Activated CD4-positive, alpha-beta T cell treated with anti-CD3 and anti-CD28 coated beads for 4 hours (primary cell): Measurements from ENCODE around the gene TMEM184A.
A peak's percentile ranks its signal among the peaks of the same experiment; 100 is the strongest.

Experiments
- DNase-seq, 2 donors: peaks; one replicate each; pipeline ENCODE4 v3.0.0-alpha.2; 2020

Gene TMEM184A

DNA sequence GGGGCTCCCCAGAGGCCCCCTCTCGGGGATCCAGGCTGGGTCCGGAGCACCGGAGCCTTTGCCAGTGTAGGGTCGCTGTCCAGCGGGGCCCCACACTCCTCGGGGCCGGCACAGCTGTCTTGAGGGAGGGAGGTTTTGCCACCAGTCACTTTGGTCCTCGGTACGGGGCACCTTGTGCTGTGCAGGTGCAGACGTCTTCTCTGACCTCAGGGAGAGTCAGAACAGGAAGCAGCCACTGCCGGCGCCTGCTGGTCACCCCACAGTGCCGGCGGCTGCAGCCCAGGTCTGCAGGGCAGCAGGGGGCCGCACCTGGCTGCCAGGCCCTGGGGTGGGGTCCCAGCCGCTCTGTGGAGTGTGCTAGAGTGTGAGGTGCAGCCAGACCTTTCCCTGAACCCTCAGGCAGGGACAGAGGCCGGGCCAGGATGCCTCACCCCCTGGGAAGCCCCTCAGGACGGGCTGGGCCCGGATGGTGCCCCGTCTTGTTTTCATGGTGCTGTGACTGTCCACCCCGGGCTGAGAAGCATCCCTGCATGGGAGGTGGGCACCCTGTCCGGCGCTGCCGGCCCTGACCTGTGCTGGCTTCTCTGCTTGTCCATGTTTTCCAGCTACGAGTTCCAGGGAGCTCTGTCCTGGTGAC, 17.3 kb downstream of the TMEM184A start:
- no peak for DNase-seq

DNA sequence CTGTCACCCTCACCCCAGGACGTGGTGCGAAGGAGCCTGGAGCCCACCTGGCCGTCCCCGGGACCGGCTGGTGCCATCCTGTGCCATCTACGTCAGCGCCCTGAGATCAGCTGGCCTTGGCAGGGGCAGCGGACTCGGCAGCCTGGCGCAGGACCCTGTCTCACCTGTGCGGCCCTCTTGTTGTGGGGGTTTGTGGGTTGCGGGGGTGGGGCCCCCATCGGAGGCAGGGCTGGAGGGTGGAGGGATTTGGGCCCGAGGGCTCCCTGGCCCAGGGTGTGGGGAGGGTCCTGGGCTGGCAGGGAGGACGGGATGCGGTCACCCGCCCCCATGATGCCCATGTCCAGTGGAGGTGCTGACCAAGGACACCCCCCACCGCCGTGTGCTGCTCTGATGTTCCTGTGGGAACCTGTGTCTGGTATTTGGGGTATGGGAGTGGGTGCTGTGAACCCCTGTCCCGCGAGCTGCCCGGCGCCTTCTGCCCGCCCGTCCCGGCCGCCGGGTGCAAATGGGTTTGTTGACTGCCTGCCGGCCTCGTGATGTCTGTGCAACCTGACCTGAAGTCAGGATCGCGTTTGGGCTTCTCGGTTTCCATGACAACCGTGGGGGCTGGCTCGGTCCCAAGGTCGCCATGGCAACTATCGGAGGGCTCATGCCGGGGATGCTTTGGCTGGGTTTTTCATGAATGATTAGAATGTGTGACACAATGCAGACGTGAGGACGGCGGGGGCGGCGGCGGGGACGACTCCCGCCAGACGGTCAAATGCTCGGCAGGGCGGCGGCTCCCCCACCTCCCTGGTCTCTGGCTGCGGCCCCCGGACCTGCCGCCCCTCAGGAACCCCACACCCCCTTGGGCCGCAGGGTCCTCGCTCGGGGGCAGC, 18.2 kb downstream of the TMEM184A start:
- DNase-seq, result no peak

DNA sequence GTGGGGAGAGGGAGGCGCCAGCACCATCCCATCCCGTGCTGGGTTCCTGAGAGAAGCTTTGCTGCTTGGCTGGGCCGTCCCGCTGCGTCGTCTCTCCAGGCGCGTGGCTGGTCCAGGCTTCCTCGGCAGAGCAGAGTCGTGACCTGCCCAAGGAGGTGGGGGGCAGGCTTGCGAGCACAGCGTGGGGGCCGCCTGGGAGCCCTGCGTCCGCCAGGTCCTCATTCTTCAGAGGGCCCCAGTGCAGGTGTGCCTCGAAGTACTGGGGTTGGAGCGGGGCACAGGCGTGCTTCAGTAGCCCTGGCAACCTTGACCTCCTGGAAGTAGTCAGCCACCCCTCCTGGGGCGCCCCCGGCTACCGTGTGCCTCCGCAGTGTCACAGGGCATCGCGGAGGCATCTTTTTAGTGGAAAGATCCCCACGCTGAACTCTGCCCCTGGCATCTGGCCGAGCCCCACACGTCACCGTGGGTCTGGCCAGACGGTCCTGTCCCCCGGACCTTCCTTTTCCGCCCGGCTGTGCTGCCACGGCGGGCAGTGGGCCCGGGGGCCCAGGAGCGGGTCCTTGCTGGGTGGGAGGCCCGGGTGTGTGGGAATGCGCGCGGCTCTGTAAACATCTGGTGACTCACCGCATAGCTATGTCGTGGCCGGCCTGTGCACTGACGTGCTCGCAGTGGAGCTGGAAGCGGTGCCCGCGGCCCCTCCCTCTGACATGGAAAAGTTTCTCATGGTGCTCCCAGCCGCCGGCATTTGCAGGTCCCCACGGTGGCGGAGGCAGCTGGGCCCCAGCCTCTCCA, 19.1 kb downstream of the TMEM184A start:
- no peak for DNase-seq

GRCh38 chr7:1536455-1536742, 19.6 kb downstream of the TMEM184A start:
- DNase-seq, result no peak

GRCh38 chr7:1535701-1536454, 20.1 kb downstream of the TMEM184A start:
- no peak for DNase-seq

DNA sequence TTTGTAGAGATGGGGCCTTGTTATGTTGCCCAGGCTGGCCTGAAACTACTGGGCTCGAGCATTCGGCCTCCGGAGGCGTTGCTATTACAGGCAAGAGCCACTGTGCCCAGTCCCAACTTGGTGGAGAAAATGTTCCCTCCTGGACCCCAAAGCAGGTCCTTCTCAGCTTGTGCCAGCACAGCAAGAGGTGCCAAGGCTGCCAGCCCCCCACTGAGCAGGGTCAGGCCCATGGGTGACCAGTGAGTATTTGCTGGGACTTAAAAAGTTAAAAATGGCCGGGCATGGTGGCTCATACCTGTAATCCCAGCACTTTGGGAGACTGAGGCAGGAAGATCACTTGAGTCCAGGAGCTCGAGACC, 20.9 kb downstream of the TMEM184A start:
- DNase-seq, result no peak

DNA sequence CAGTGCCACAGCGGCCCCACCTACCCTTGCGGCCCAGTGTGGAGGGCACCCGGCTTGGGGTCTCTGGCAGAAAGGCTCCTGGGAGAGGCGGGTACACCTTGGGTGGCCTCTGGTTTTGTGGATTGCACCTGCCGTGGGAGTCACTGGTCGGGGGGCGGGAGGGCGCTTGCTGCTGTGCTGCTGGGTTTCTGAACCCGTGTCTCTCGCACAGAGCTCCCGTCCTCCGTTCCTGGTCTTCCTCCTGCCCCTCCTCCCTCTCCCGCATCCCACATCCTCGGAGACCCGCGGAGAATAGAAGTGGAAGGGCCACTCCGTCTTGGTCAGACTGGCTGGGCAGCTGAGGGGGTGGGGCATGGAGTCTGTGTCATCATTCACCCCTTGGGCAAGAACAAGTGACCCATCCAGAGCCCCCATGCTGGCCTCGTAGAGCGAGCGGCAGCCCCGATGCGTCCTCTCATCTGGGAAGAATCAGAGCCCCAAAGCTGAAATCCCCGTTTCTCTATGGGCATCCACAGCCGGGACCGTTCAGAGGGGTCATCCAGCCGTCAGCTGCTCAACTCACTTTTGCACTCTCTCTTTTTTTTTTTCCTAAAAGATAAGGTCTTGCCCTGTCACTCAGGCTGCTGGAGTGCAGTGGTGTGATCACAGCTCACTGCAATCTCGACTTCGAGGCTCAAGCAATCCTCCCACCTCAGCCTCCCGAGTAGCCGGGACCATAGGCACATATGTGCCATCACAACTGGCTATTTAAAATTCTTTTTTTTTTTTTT, 21.5 kb downstream of the TMEM184A start:
- no peak for DNase-seq

DNA sequence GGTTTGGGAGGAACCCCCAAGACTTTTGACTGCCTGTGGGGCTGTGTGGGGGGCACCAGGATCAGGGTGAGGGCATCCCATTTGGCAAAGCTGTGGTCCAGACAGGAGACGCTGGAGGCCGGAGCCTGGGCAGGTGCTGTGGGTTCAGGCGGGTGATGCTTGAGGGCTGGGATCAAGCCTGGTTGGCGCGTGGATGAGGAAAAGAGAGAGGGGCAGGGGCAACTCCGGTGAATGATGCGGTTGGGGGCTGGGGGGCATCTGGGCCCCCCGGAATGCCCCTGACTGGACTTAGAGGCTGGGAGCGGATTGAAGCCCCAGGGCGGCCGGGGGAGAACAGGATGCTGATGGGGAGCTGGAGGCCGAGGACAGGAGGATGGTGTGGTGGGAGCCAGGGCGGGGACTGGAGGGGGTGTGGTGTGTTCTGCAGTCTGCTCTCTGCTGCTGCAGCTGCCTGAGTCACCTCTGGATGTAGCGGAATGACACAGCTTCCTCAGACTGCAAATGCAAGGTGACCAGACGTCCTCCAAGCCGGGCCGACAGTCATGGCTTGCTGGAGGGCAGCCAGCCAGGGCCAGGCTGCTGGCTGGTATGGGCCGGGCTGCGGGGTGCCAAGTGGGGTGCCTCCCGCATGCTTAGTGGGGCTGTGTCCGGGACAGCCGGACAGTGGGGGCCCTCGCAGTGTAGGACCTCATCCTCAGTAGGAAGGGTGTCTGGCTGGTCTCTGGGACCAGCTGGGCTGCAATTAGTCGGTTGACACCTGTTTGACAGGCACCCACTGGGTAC, 22.3 kb downstream of the TMEM184A start:
- no peak for DNase-seq

DNA sequence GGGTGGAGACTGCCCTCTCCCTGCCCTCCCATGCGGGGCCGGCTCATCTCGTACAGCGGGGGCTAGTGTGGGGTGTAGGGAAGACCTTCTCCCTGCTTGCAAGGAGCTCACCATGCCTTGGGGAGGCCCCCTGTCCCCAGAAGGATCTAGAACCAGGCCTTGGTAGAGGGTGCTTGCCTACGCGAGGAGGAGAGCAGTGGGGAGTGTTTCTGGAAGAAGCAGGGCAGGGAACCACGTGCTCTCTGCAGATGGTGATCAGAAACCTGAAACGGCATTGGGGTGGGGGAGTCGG, 22.8 kb downstream of the TMEM184A start:
- DNase-seq, result no peak

DNA sequence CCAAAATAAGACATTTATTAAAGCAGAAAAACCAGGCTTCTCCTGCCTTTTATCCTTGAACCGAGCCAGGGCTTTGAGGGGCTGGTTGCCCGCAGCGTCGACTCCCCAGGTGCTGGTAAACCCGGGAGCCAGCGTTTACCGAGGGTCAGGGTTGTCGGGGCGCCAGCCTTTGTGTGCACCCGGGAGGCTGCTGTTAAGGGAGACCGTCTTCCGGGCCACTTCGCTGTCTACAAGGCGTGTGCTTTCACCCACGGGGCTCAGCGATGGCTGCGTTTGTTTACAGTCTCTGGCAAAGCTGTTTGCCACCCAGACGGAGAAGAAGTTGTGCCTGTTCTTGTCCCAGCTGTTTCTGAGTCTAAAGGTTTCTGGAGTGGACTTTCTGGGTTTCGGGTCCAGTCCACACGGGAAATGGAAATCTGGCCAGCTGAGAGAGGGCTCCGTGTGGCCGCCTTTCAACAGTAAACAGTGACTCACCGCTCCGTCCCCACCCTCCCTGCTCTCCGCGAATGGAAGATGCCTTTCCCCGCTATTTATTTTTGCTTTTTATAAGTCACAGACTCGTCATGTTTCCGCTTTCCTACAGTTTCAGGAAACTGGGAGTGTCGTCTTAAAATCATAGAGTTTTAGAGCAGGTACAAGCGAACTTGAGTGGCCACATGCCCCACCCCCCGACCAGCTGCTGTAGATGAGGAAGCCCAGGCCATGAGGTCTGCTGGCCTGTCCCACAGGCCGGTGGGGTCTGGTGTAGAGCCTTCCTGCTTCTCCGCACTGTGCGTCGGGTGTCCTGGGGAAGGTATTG, 23.4 kb downstream of the TMEM184A start:
- peak; percentile 65 to 72 for DNase-seq

DNA sequence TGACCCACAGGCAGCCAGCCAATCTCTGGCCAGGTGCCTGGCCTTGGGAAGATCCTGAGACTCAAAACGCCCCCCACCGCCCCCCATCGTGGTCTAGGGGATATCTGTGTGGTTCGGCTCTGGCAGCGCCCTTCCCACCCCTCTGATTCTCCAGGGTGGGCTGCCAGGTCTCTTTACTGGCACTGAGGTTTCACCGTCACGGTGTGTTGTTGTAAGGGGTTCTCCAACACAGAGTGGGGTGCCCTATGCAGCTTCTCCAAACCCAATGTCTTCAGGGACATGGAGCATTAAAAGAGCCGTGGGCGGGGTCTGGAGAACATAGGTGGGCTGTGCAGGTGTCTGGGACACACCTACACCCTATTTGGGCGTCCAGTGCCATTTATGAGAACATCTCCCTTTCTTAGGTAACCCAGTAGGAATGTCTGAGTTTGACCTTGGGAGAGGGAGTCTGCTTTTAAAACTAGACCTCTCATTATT, 24.0 kb downstream of the TMEM184A start:
- no peak for DNase-seq

GRCh38 chr7:1531263-1531978, 24.6 kb downstream of the TMEM184A start:
- peak; percentile 40 to 54 for DNase-seq

DNA sequence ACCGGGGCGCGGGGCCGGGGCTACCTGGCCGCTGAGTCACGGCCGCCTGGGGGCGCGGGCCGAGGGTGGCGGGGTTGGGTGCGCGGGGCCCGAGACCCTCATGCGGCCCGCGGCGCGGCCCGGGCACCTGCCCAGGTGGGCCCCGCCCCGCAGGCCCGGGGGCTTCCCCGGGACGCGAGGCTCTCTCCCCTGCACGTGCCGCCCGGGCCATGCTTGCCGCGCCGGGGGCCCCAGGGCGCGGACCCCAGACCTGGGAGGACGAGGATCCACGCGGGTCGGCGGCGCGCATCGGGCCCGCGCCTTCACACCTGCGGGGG, 25.1 kb downstream of the TMEM184A start:
- DNase-seq, result peak in 1 of 2 donors; percentile 42

GRCh38 chr7:1529383-1530116, 26.5 kb downstream of the TMEM184A start:
- no peak for DNase-seq

DNA sequence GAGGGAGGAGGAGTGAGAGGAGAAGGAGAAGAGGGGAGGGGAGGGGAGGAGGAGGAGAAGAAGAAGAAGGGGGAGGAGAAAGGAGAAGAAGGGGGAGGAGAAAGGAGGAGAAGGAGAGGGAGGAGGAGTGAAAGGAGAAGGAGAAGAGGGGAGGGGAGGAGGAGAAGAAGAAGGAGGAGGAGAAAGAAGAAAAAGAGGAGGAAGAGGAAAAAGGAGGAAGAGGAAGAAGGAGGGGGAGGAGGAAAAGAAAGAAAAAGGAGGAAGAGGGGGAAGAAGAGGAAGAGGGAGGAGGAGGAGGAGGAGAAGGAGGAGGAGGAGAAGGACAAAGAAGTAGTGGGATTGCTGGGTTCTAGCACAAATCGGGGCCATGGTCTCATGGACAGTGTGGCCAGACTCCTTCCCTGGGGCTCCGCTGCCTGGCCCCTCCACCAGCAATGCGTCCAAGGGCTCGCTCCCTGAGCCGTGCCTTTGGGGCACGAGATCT, 29.7 kb downstream of the TMEM184A start:
- DNase-seq, result no peak

- no peak for DNase-seq
Measured at GRCh38 chr7:1525409-1525808, 30.6 kb downstream of the TMEM184A start.

DNA sequence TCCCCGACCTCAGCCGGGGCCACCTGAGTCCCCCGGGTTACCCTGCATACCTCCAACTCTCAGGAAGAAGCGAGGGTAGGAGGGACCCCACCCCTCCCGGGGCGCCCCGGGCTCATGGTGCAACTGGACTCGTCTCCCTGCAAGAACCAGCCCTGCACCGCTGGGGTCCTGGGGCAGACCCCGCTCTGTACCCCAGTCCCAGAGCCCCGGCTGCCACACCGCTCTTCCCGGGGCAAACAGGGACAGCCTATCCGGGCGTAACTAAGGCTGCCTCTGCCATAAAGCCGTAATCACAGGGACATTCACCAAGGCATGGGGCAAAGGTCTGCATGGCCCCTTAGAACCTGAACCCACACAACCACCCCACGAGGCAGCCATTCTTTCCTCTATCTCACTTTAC, 32.2 kb downstream of the TMEM184A start:
- no peak for DNase-seq

DNA sequence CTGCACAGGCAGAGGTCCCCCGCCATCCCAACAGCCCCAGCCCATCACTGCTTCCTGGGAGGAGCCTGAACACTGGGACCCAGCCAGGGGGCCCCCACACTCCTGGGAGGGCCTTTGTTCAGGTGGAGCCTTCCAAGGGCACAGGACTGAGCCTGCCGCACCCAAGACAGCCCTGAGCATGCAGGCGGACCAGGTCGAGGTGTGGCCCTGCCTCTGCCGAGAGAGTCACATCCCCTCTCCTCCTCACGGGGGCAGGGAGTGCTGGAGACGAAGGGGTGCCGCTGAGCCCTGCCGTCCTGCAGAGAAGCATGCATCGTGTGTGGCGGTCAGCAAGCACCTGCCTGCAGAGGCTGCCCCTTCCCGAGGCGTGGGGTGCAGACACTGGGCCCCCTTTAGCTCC, 32.8 kb downstream of the TMEM184A start:
- no peak for DNase-seq

- no peak for DNase-seq
Measured at GRCh38 chr7:1521456-1521855, 34.5 kb downstream of the TMEM184A start.
